Limb (tissue), 2 donors: ENCODE data around the gene C15orf61.

Experiments used
- DNase-seq, 2 donors: peaks; one replicate each; pipeline ENCODE4 v3.0.0-alpha.2; 2016; ENCODE audit errors: extremely low spot score in 2 of 2

The C15orf61 gene

GRCh38 chr15:67521029-67521782 is at the start of gene C15orf61:
Gene C15orf61, plus strand, starts transcription at chr15:67521131. Its CDS starts 118 bp downstream, at chr15:67521249.
- peak; percentile 80 to 90 for DNase-seq

GRCh38 chr15:67472957-67473356 is 48.0 kb upstream of the C15orf61 start:
- DNase-seq = no peak

GRCh38 chr15:67474405-67475110 is 46.4 kb upstream of the C15orf61 start:
- no peak for DNase-seq

- DNase-seq = peak in 1 of 2 donors; percentile 62
These were observed 41.0 kb upstream of the C15orf61 start for GRCh38 chr15:67479781-67480505.

- no peak for DNase-seq
These were observed 40.2 kb upstream of the C15orf61 start for GRCh38 chr15:67480741-67481140.

GRCh38 chr15:67481680-67482079 is 39.3 kb upstream of the C15orf61 start:
- DNase-seq = no peak

- no peak for DNase-seq
These were observed 25.3 kb upstream of the C15orf61 start for GRCh38 chr15:67495585-67495984.

GRCh38 chr15:67501177-67501835 is 19.6 kb upstream of the C15orf61 start:
- DNase-seq = peak in 1 of 2 donors; percentile 38

- no peak for DNase-seq
These were observed 19.0 kb upstream of the C15orf61 start for GRCh38 chr15:67501836-67502461.

- DNase-seq = no peak
These were observed 16.9 kb upstream of the C15orf61 start for GRCh38 chr15:67504056-67504455.

GRCh38 chr15:67504796-67505195 is 16.1 kb upstream of the C15orf61 start:
- no peak for DNase-seq

GRCh38 chr15:67505675-67506572 is 15.0 kb upstream of the C15orf61 start:
- no peak for DNase-seq

- no peak for DNase-seq
These were observed 13.9 kb upstream of the C15orf61 start for GRCh38 chr15:67506775-67507747.

GRCh38 chr15:67508407-67508806 is 12.5 kb upstream of the C15orf61 start:
- no peak for DNase-seq

GRCh38 chr15:67509918-67510317 is 11.0 kb upstream of the C15orf61 start:
- DNase-seq = no peak

GRCh38 chr15:67510597-67511190 is 10.2 kb upstream of the C15orf61 start:
- no peak for DNase-seq

- DNase-seq = no peak
These were observed 9.3 kb upstream of the C15orf61 start for GRCh38 chr15:67511606-67512005.

- no peak for DNase-seq
These were observed 8.8 kb upstream of the C15orf61 start for GRCh38 chr15:67512140-67512539.
